GM06990 (cell line): Measurements from ENCODE around the gene KBTBD2.
"Not testable (repeated sequence)": the region's sequence is repeated elsewhere in the genome, so short reads cannot be mapped to it uniquely, and the experiment has no call there.

Source experiments
- DNase-seq: peaks from one replicate; pipeline ENCODE4 v3.0.0-alpha.2; 2011; ENCODE audit not compliant: insufficient read length; ENCODE audit errors: extremely low read depth
- H3K27me3 ChIP-seq: replicated peaks from 2 replicates; pipeline ENCODE4 v1.6.0; 2011; ENCODE audit warnings: low read length; ENCODE audit not compliant: control insufficient read depth, insufficient read depth
- H3K36me3 ChIP-seq: 2 replicates; pipeline ENCODE4 v1.5.1; 2011; ENCODE audit warnings: low read length; ENCODE audit not compliant: control insufficient read depth, insufficient read depth
- H3K4me3 ChIP-seq: replicated peaks from 2 replicates; pipeline ENCODE4 v1.5.1; 2011; ENCODE audit warnings: low read depth, mild to moderate bottlenecking, control low read depth, low read length
- CTCF ChIP-seq: IDR thresholded peaks from 2 replicates; pipeline ENCODE4 v1.5.1; 2011; ENCODE audit warnings: low read length, control low read depth, mild to moderate bottlenecking, inconsistent platforms; ENCODE audit not compliant: insufficient read depth, poor library complexity, severe bottlenecking

KBTBD2 gene

GRCh38 chr7:32930378-32930777 lies 38.8 kb upstream of the KBTBD2 start:
- DNase-seq = no peak
- Histone ChIP-seq H3K27me3 (no peaks in the 10 kb centered on the region), H3K36me3 (no peaks in the 10 kb centered on the region; the same call in 1 of the 2 replicates), H3K4me3 (no peak overlapping the region)
- no peak for TF ChIP-seq CTCF

GRCh38 chr7:32929430-32930143 lies 38.0 kb upstream of the KBTBD2 start:
- Histone ChIP-seq H3K27me3 (no peaks in the 10 kb centered on the region), H3K36me3 (no peaks in the 10 kb centered on the region; the same call in 1 of the 2 replicates)
- no peak for TF ChIP-seq CTCF

GRCh38 chr7:32928785-32929298 lies 37.3 kb upstream of the KBTBD2 start:
- no peaks in the 10 kb centered on the region for H3K27me3 ChIP-seq
- no peak overlapping the region for H3K4me3 ChIP-seq
- no peak for DNase-seq
- H3K36me3 ChIP-seq = no peaks in the 10 kb centered on the region; the same call in 1 of the 2 replicates
- no peak for TF ChIP-seq CTCF

More at GRCh38 chr7:32929430-32930143, 38.0 kb upstream of the KBTBD2 start:
- no peak overlapping the region for H3K4me3 ChIP-seq
- DNase-seq = no peak

GRCh38 chr7:32921896-32922295 lies 30.3 kb upstream of the KBTBD2 start:
- H3K4me3 ChIP-seq = no peak overlapping the region
- no peaks in the 10 kb centered on the region for H3K27me3 ChIP-seq
- no peaks in the 10 kb centered on the region; the same call in 1 of the 2 replicates for H3K36me3 ChIP-seq
- no peak for DNase-seq
- no peak for TF ChIP-seq CTCF

- DNase-seq, H3K4me3 ChIP-seq, H3K27me3 ChIP-seq, H3K36me3 ChIP-seq: not testable (repeated sequence)
Observed at GRCh38 chr7:32916994-32917393, 25.4 kb upstream of the KBTBD2 start.

GRCh38 chr7:32916006-32916405 lies 24.4 kb upstream of the KBTBD2 start:
- DNase-seq = no peak
- no peak for TF ChIP-seq CTCF
- H3K36me3 ChIP-seq = no peaks in the 10 kb centered on the region
- no peak overlapping the region for H3K4me3 ChIP-seq
- H3K27me3 ChIP-seq = no peaks in the 10 kb centered on the region
